ENCODE results near the gene MMP15. TPM values are rescaled to one million over a fixed set of nuclear protein-coding genes. Genes with fewer than 3 reads are reported as not detected.

Gene MMP15
- total and polyA plus RNA-seq, 2 donors (not counting 3 experiments of a cell fraction or from before 2014, with no cell fraction given), result 12.6 to 16.0 TPM

DNA sequence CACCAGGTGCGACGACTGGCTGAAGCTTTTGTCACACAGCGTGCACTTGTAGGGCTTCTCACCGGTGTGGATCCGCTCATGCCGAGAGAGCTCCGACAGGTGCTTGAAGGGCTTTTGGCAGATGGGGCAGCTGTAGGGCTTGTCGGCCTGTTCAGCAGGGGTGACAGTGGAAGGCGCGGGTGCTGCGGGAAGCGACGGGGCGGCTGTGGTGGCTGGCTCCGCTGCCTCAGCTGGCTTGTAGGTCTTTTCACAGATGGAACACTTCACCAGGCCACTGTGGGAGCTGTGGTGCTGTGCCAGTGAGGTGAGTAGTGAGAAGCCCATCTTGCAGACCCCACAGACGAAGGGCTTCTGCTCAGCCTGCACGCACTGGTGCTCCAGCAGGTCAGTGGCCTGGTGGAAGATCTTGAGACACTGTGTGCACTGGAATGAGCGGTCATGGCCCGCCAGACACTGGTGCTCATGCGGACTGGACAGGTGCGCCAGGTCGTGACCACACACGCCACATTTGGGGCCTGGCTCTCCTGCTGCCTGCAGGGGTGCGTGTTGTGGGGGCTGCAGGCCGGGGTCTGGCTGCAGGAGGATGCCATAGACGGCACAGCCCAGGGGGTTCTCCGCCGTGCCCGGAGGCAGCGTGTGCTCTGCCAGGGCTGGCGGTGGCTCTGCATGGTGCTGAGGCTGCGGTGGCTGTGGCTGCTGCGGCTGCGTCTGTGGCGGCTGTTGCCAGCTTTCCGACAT lies 27.9 kb upstream of the MMP15 start:
- Histone ChIP-seq H3K4me1 (ENCODE audit: control insufficient read depth, extremely low read depth, insufficient read depth, low read length) (peaks cover 23% of the 10 kb centered on the region), H2AFZ (ENCODE audit: low read depth, low read length) (no peak overlapping the region), H3K27me3 (ENCODE audit: control insufficient read depth in 2 of 2, insufficient read depth in 2 of 2, low read length in 2 of 2) (no peaks in the 10 kb centered on the region), H3K9me3 (replicated peaks; ENCODE audit: control insufficient read depth, insufficient read depth, low read length) (no peaks in the 10 kb centered on the region), H3K4me2 (ENCODE audit: insufficient read depth, low read length) (no peak overlapping the region), H3K27ac (ENCODE audit: insufficient read depth, low read depth, low read length) (no peak overlapping the region), H3K4me3 (replicated peaks in 1 of 3; ENCODE audit: insufficient read depth in 1 of 3, low read depth in 1 of 3, low read length in 3 of 3) (no peak overlapping the region), H3K79me2 (ENCODE audit: control insufficient read depth, insufficient read depth, low read length) (peaks cover 4% of the 10 kb centered on the region), H3K36me3 (ENCODE audit: control insufficient read depth in 2 of 2, extremely low read depth in 1 of 2, insufficient read depth in 2 of 2, low read length in 2 of 2) (peaks cover 2 to 16% of the 10 kb centered on the region in 2 experiments), H3K9ac (replicated peaks; ENCODE audit: extremely low read depth, insufficient read depth, low read length) (no peak overlapping the region), H4K20me1 (replicated peaks; ENCODE audit: control insufficient read depth, extremely low read depth, insufficient read depth, low read length) (no peaks in the 10 kb centered on the region), H3K9me1 (replicated peaks; ENCODE audit: control insufficient read depth, extremely low read depth, insufficient read depth, low read length) (no peaks in the 10 kb centered on the region)
- CTCF ChIA-PET, result interaction anchor here (1.3 to 1.9 kb wide), 3 partner anchors 10 to 202 kb away, joined by 3 to 8 read pairs (median 3); no protein-coding TSS in a partner anchor
- no TSS peak for BruUV-seq (replicated peaks)
- no peak for FAIRE-seq
- POLR2A ChIA-PET, result no interaction called here
- dilution Hi-C loops (cut with MboI; ENCODE audit: extremely low pct_ligation_motif_present, low sequenced_read_pairs), result no loop called here
- intact Hi-C loops (cut with micrococcal nuclease), result no loop called here
- no peak for TF ChIP-seq MAX (IDR thresholded peaks at IDR 0.05; ENCODE audit: insufficient read depth, insufficient read length)
- TF ChIP-seq, protein P1, sequence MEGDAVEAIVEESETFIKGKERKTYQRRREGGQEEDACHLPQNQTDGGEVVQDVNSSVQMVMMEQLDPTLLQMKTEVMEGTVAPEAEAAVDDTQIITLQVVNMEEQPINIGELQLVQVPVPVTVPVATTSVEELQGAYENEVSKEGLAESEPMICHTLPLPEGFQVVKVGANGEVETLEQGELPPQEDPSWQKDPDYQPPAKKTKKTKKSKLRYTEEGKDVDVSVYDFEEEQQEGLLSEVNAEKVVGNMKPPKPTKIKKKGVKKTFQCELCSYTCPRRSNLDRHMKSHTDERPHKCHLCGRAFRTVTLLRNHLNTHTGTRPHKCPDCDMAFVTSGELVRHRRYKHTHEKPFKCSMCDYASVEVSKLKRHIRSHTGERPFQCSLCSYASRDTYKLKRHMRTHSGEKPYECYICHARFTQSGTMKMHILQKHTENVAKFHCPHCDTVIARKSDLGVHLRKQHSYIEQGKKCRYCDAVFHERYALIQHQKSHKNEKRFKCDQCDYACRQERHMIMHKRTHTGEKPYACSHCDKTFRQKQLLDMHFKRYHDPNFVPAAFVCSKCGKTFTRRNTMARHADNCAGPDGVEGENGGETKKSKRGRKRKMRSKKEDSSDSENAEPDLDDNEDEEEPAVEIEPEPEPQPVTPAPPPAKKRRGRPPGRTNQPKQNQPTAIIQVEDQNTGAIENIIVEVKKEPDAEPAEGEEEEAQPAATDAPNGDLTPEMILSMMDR (IDR thresholded peaks at IDR 0.05; ENCODE audit: extremely low read depth in 1 of 2, insufficient read depth in 1 of 2, low read depth in 1 of 2, low read length in 2 of 2), result no peak
- TF ChIP-seq POLR2A (IDR thresholded peaks at IDR 0.05; ENCODE audit: low read depth, low read length), result no peak
- TF ChIP-seq JUN (IDR thresholded peaks at IDR 0.05; ENCODE audit: borderline replicate concordance, insufficient read depth, insufficient read length, low read depth), result no peak
- TF ChIP-seq MYC (IDR thresholded peaks at IDR 0.05; ENCODE audit: low read depth, low read length), result no peak
- TF ChIP-seq EZH2 (IDR thresholded peaks at IDR 0.05; ENCODE audit: borderline replicate concordance, low read depth, low read length, severe bottlenecking), result no peak
- TF ChIP-seq GATA2 (IDR thresholded peaks at IDR 0.05; ENCODE audit: insufficient read depth, insufficient read length, low read depth, low read length), result no peak
- TF ChIP-seq FOS (IDR thresholded peaks at IDR 0.05; ENCODE audit: borderline replicate concordance, insufficient read depth, low read length), result no peak
- TF ChIP-seq POLR2AphosphoS5 (IDR thresholded peaks at IDR 0.05; ENCODE audit: insufficient read depth, low read depth, low read length), result no peak
- DNase-seq (ENCODE audit: low read depth, low spot score), result no peak

Data from endothelial cell of umbilical vein (primary cell).